BLaER1 treated with 17β-estradiol and CSF1 and Interleukin-3, amounts not matched to agents 10 nM and 100 nM (cell line): Measurements from ENCODE around the gene FILIP1.

Source experiments
- H3K27ac ChIP-seq, 11 experiments: shearing (Covaris generic); formaldehyde crosslinking; 2 replicates each; pipeline ENCODE4 v1.8.1; 2022
- H3K27me3 ChIP-seq, 11 experiments: shearing (Covaris generic); formaldehyde crosslinking; 2 replicates each; pipeline ENCODE4 v1.8.1; 2022
- H3K36me3 ChIP-seq, 11 experiments: shearing (Covaris generic); formaldehyde crosslinking; 2 replicates each; pipeline ENCODE4 v1.8.1; 2022
- H3K4me1 ChIP-seq, 10 experiments: shearing (Covaris generic); formaldehyde crosslinking; 2 replicates each; pipeline ENCODE4 v1.8.1; 2022
- H3K4me2 ChIP-seq, 11 experiments: shearing (Covaris generic); formaldehyde crosslinking; 2 replicates each; pipeline ENCODE4 v1.8.1; 2022
- H3K4me3 ChIP-seq, 10 experiments: shearing (Covaris generic); formaldehyde crosslinking; 2 replicates each; pipeline ENCODE4 v1.8.1; 2022
- H3K9ac ChIP-seq, 11 experiments: shearing (Covaris generic); formaldehyde crosslinking; 2 replicates each; pipeline ENCODE4 v1.8.1; 2022
- H3K9me3 ChIP-seq, 11 experiments: shearing (Covaris generic); formaldehyde crosslinking; replicated peaks in 1 of 11; 2 replicates each; pipeline ENCODE4 v1.8.1; 2022
- H4K20me1 ChIP-seq, 11 experiments: shearing (Covaris generic); formaldehyde crosslinking; 2 replicates each; pipeline ENCODE4 v1.8.1; 2022
- Cebpa-rat ChIP-seq, 11 experiments: shearing (Covaris generic); IDR thresholded peaks; 2 replicates each; pipeline ENCODE4 v1.8.1; 2022

The FILIP1 gene

DNA sequence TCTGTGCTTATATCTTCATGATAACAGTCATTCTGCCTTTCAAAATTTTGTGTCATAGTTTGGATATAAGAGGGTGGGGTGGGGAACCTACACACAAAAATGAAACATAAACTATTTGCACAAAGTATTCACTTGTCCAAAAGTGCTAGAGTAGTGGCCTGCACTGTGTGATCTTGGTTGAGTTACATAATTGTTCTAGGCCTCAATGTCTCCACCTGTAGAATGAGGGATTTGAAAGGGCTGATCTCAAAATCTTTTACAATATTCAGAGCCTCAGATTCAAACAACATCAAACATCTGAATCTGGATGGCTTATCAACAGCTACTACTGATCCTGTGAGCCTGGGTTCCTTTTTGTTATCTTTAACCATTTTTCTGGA is 144.7 kb downstream of the FILIP1 start:
- Histone ChIP-seq H3K4me2 (no peak overlapping the region), H4K20me1 (no peaks in the 10 kb centered on the region), H3K27me3 (no peaks in the 10 kb centered on the region), H3K9ac (no peak overlapping the region), H3K4me3 (no peak overlapping the region), H3K36me3 (no peaks in the 10 kb centered on the region), H3K27ac (no peak overlapping the region), H3K9me3 (no peaks in the 10 kb centered on the region), H3K4me1 (peaks cover 0 to 6% (median 0%) of the 10 kb centered on the region in 10 experiments; a peak in 5 of 20 replicates)
- TF ChIP-seq Cebpa-rat (IDR thresholded peaks at IDR 0.05): no peak

DNA sequence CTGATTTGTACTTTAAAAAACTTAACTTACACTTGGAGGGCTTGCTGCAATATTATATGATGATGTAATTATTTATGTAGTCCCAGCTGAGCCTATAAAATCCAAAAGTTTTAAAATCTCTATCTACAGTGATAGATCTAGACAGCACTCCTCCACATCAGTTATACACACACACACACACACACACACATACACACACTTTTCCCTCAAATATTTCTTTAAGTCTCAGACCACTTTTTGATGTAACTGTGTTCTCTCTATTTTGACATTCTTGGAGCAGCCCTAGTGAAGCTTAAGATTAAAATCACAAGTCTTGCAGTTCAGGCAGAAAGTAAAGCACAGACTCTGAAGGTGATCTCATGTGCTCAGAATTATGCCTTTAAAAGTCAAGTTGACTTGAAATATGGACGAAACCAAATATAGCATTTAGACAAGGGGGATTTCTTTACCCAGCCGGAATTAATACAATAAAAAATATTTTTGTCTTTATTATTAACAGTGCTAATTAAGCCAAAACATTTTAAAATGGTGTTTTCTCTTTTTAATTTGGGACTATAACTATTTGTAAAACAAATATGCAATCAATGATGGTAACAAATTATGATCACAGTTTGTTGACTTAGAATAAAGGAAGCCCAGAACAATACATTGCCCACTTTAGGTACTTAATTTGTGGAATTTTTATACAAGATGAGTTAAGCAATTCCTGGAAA is 145.5 kb downstream of the FILIP1 start:
- no peaks in the 10 kb centered on the region for H3K36me3 ChIP-seq
- H3K4me3 ChIP-seq: no peak overlapping the region
- peaks cover 0 to 6% (median 0%) of the 10 kb centered on the region in 10 experiments; a peak in 5 of 20 replicates for H3K4me1 ChIP-seq
- no peak overlapping the region for H3K4me2 ChIP-seq
- no peak overlapping the region for H3K27ac ChIP-seq
- TF ChIP-seq Cebpa-rat (IDR thresholded peaks at IDR 0.05): no peak
- no peak overlapping the region for H3K9ac ChIP-seq
- no peaks in the 10 kb centered on the region for H3K9me3 ChIP-seq
- no peaks in the 10 kb centered on the region for H3K27me3 ChIP-seq
- no peaks in the 10 kb centered on the region for H4K20me1 ChIP-seq

DNA sequence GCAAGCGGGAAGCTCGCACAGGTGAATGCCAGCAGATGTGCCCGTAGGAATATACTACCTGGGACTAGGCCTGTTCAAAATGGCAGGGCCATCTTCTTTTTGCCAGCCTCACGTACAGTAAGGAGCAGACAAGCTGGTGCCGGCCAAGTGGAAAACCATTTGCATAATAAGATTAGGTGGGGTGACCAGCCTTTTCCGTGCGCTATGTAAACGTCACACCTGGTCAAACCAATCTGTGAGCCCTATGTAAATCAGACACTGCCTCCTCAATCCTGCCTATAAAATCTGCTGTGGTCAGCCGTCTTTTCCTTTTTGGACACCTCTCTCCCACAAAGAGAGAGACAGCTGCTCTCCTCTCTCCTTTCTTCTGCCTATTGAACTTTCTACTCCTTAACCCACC is 148.2 kb downstream of the FILIP1 start:
- Histone ChIP-seq H3K36me3 (no peaks in the 10 kb centered on the region), H3K4me2 (no peak overlapping the region), H4K20me1 (no peaks in the 10 kb centered on the region), H3K4me1 (peaks cover 0 to 6% (median 0%) of the 10 kb centered on the region in 10 experiments; a peak in 5 of 20 replicates), H3K4me3 (no peak overlapping the region), H3K27me3 (no peaks in the 10 kb centered on the region), H3K27ac (no peak overlapping the region), H3K9me3 (no peaks in the 10 kb centered on the region), H3K9ac (no peak overlapping the region)
- no peak for TF ChIP-seq Cebpa-rat (IDR thresholded peaks at IDR 0.05)

DNA sequence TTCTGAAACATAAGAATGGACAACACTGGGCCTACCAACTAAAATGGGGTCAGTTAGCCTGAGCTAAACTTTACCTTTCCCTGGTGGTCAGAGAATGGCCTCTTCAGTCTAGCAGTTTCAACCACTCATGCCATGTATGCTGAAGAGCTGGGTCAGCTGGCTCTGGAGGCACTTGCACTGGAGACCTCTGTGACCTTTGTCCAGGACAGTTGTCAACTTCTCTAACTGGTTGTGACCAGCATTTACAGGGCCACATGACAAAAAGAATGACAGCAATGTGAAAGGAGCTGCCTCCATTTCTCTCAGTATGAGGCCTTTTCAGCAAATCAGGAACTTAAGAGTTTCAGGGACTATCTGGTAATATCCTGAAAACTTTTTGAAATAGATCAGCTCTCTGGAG is 149.1 kb downstream of the FILIP1 start:
- no peaks in the 10 kb centered on the region for H3K9me3 ChIP-seq
- no peaks in the 10 kb centered on the region for H3K27me3 ChIP-seq
- H4K20me1 ChIP-seq: no peaks in the 10 kb centered on the region
- H3K36me3 ChIP-seq: no peaks in the 10 kb centered on the region
- H3K4me2 ChIP-seq: peak overlapping the region in 5 of 11 experiments; percentile 0 to 37 (median 18); a peak in 1 of 22 replicates
- H3K4me1 ChIP-seq: peaks cover 0 to 6% (median 0%) of the 10 kb centered on the region in 10 experiments; a peak in 5 of 20 replicates
- H3K9ac ChIP-seq: no peak overlapping the region
- no peak overlapping the region for H3K27ac ChIP-seq
- TF ChIP-seq Cebpa-rat (IDR thresholded peaks at IDR 0.05): no peak
- H3K4me3 ChIP-seq: no peak overlapping the region

DNA sequence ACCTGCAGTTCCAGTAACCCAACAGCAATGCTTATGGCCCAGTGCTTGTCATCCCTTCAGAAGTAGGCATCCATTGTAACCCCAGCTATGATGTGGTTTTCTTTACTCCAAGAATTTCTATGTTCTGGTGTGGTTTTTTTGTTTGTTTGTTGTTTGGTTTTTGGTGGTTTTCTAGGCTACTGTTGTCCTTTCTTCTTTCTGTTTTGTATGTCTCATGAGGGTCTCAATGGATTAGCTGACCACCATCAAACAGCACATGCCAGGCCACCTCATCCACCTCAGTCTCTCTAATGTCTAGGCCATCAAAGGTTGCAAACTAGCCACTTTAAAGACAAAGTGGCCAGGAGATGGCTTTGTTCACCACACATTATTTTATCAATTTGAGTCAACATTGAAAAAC is 149.6 kb downstream of the FILIP1 start:
- Histone ChIP-seq H3K4me1 (peaks cover 0 to 6% (median 0%) of the 10 kb centered on the region in 10 experiments; a peak in 5 of 20 replicates), H3K4me2 (peak overlapping the region in 2 of 11 experiments; percentile 9 to 30; a peak in 1 of 22 replicates), H3K27me3 (no peaks in the 10 kb centered on the region), H3K9ac (no peak overlapping the region), H3K4me3 (no peak overlapping the region), H4K20me1 (no peaks in the 10 kb centered on the region), H3K9me3 (no peaks in the 10 kb centered on the region), H3K36me3 (no peaks in the 10 kb centered on the region), H3K27ac (no peak overlapping the region)
- no peak for TF ChIP-seq Cebpa-rat (IDR thresholded peaks at IDR 0.05)

DNA sequence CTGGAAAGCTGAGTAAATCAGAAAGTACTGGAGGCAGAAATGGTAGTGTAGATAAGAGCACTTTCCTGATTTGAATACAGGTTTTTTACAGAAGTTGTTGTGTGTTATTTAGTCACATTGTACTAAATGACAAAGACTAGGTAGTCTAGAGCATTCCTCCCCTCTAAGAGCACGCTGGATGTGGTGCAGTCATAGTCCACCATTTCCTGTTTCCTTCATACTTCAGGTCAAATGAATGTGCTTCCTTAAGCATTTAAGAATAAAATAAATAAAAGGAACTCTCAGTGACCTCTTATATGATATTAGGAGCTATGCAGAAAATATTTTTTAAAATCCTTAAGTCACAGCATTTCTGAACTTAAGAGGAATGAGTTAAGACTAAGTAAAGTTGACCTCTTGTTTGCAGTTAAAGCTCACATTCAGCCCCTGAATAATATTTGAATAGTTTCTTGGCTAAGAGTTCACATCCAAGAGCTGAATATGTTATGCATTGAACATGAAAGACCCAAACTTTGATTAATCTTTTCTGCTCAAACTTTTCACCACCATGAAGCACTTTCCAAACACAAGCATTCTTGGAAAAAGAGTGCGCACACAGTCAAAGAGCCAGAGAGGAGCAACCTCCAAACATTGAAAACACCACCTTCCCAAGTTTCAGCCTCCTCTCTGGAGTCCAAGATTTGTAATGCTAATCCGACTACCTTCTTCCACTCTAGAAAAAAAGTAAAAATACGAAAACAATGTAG is 155.6 kb downstream of the FILIP1 start:
- Histone ChIP-seq H4K20me1 (no peaks in the 10 kb centered on the region), H3K36me3 (no peaks in the 10 kb centered on the region), H3K4me1 (no peaks in the 10 kb centered on the region)

DNA sequence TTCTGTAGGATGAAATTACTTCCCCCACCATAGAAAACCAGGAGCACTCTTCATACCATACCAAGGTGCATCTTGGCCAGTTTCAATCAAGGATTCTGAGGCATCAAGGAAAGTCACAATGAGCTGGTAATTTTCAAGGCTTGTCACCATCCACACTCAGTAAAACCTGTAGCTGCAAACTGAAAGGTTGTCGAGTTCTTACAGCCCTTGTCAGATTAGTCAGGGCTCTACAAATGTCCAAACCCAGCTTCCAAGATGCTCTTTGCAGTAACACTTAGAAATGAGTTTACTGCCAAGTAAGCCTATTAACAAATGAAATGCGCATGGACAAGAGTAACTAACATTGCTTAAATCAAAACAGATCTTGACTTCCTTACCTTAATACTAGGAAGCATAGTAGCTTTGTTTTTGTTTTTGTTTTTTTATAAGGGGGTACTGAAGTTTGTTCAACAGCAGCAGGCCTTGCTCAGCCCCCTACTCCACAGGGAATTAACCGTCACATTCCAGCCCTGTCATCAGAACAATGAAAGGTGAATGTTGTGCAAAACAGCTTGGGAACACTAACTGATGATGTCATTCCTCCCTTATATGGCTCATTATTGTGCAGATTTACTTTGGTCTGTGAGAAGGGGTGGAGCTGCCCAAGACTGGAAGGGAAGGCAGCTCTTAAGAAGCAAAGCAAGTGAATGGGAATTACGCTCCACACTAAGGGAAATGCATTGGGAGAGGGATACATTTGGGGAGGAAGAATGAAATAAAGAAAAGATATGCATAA is 159.1 kb downstream of the FILIP1 start:
- no peak overlapping the region for H3K9ac ChIP-seq
- H4K20me1 ChIP-seq: no peaks in the 10 kb centered on the region
- H3K4me2 ChIP-seq: no peak overlapping the region
- H3K4me1 ChIP-seq: no peaks in the 10 kb centered on the region
- no peaks in the 10 kb centered on the region for H3K36me3 ChIP-seq
- H3K27me3 ChIP-seq: no peaks in the 10 kb centered on the region
- no peak for TF ChIP-seq Cebpa-rat (IDR thresholded peaks at IDR 0.05)
- H3K27ac ChIP-seq: no peak overlapping the region
- no peak overlapping the region for H3K4me3 ChIP-seq
- H3K9me3 ChIP-seq: no peaks in the 10 kb centered on the region

More for the DNA sequence above, 155.6 kb downstream of the FILIP1 start:
- H3K27ac ChIP-seq: no peak overlapping the region
- no peaks in the 10 kb centered on the region for H3K9me3 ChIP-seq
- no peak overlapping the region for H3K4me3 ChIP-seq
- no peaks in the 10 kb centered on the region for H3K27me3 ChIP-seq
- TF ChIP-seq Cebpa-rat (IDR thresholded peaks at IDR 0.05): no peak
- H3K9ac ChIP-seq: no peak overlapping the region
- no peak overlapping the region for H3K4me2 ChIP-seq

DNA sequence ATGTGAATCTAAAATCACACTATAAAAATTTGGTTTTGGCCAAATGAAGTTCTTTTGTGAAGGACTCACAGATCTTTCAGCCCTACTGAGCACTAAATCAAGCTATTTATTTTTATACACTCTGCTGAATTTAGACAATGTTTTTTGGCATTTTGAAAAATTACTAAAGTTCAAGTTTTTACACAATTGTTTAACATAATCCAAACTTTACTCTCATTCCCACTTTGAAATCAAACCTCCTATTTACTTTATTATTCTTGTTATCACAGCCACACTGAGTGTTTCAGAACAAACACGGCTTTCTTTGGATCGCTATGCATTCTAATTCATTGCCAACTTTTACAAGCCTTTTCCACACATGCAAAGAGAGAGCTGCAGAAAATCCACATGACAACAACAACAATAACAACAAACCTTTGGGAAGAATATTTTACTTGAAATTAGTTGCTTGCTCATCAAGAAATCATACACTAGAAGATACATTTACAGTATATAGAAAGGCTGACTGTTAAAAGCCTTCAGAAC is 159.9 kb downstream of the FILIP1 start:
- Histone ChIP-seq H3K9me3 (no peaks in the 10 kb centered on the region), H3K4me1 (no peaks in the 10 kb centered on the region), H3K4me2 (no peak overlapping the region), H3K27me3 (no peaks in the 10 kb centered on the region), H3K27ac (no peak overlapping the region), H3K9ac (no peak overlapping the region), H3K4me3 (no peak overlapping the region), H4K20me1 (no peaks in the 10 kb centered on the region), H3K36me3 (no peaks in the 10 kb centered on the region)
- no peak for TF ChIP-seq Cebpa-rat (IDR thresholded peaks at IDR 0.05)

DNA sequence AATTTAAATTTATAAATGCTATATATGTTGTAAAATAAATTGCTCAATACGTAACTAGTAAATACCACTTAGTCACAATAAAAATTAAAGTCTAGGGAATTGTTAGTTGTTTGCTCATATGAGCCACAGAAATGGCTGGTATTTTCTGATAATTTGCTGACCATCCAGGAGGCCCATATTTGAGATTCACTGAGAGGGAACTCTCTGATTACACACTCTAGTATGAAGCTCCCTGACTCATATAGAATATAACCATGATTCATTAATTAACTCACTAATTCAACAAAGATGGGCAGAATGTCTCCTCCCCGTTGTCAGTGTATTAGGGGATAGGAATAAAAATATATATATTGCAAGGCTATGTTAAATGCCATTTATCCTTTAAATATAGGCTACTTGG is 162.4 kb downstream of the FILIP1 start:
- TF ChIP-seq Cebpa-rat (IDR thresholded peaks at IDR 0.05): no peak

More for the DNA sequence above, 162.4 kb downstream of the FILIP1 start:
- Histone ChIP-seq H3K4me3 (no peak overlapping the region), H4K20me1 (no peaks in the 10 kb centered on the region), H3K9me3 (no peaks in the 10 kb centered on the region), H3K9ac (no peak overlapping the region), H3K4me2 (no peak overlapping the region), H3K27me3 (no peaks in the 10 kb centered on the region), H3K4me1 (no peaks in the 10 kb centered on the region), H3K27ac (no peak overlapping the region), H3K36me3 (no peaks in the 10 kb centered on the region)
